ENCODE measurements around the gene SRSF12. TPM values are rescaled to one million over a fixed set of nuclear protein-coding genes. Genes with fewer than 3 reads are reported as not detected.

SRSF12 gene
- total RNA-seq (2.3 TPM), polyA plus RNA-seq (ENCODE audit: insufficient read depth, low read depth, low replicate concordance) (1.0 TPM)
- long read RNA-seq, donor 1, partial matches to known transcripts = 0 of 6 reads
- long read RNA-seq, donor 1, other reads (novel, unspliced or antisense) = 6 of 6 reads
- long read RNA-seq, donor 2, partial matches to known transcripts = 0 of 14 reads
- long read RNA-seq, donor 2, other reads (novel, unspliced or antisense) = 13 of 14 reads
- long read RNA-seq, donor 3, partial matches to known transcripts = 0 of 8 reads
- long read RNA-seq, donor 3, other reads (novel, unspliced or antisense) = 8 of 8 reads
- long read RNA-seq, donor 4 = 0 reads
- long read RNA-seq, donor 5 = 0 reads
- long read RNA-seq, donor 6 = 0 reads
- long read RNA-seq, donor 7, partial matches to known transcripts = 0 of 2 reads
- long read RNA-seq, donor 7, other reads (novel, unspliced or antisense) = 0 of 2 reads
- long read RNA-seq, donor 8, partial matches to known transcripts = 0 of 2 reads
- long read RNA-seq, donor 8, other reads (novel, unspliced or antisense) = 0 of 2 reads
- long read RNA-seq, donor 9 = 0 reads
- long read RNA-seq, donor 10, partial matches to known transcripts = 17 of 39 reads
- long read RNA-seq, donor 10, other reads (novel, unspliced or antisense) = 20 of 39 reads

GRCh38 chr6:89117211-89118108 lies at the start of gene SRSF12:
Gene SRSF12, minus strand, starts transcription at chr6:89118071. Its CDS starts 184 bp downstream, at chr6:89117887.
- H3K27ac ChIP-seq (ENCODE audit: low read depth in 2 of 2, low read length in 2 of 2) = no peak within 1 kb of the TSS
- DNase-seq = peak in 4 of 5 donors; percentile 74 to 83 (median 81)

DNA sequence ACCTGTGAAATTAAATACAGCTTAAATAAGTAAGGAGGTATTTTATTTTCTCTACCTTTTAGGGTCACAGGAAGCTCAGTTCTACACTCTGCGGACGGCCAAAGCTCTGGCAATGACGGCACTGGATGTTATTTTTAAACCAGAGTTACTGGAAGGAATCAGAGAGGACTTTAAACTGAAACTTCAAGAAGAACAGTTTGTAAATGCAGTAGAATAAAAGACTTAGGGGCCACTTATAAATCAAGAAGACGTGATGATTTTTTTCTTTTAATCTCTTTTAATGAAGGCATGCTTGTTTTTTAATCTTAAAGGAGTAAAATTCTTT lies 44.1 kb upstream of the SRSF12 start:
- Histone ChIP-seq H3K27ac (ENCODE audit: low read depth in 2 of 2, low read length in 2 of 2) (peak overlapping the region; percentile 71 to 82), H3K4me1 (ENCODE audit: control insufficient read depth in 2 of 3, insufficient read depth in 2 of 3, low read depth in 1 of 3, low read length in 3 of 3) (peaks cover 0 to 3% (median 0%) of the 10 kb centered on the region in 3 donors), H3K9ac (ENCODE audit: low read length in 3 of 3) (no peak overlapping the region), H3K27me3 (ENCODE audit: control insufficient read depth, insufficient read depth, low read length) (no peaks in the 10 kb centered on the region), H3K4me3 (ENCODE audit: low read length in 3 of 3) (no peak overlapping the region), H3K9me3 (ENCODE audit: control insufficient read depth in 2 of 3, insufficient read depth in 1 of 3, low read length in 3 of 3) (no peaks in the 10 kb centered on the region), H3K36me3 (ENCODE audit: control insufficient read depth in 2 of 3, insufficient read depth in 3 of 3, low read length in 3 of 3) (peaks cover 0 to 16% (median 0%) of the 10 kb centered on the region in 3 donors)
- FAIRE-seq (peak; percentile 66), DNase-seq (no peak)
- intact Hi-C loops (cut with DNase I) = no loop called here
- TF ChIP-seq CTCF (IDR thresholded peaks at IDR 0.05; ENCODE audit: borderline replicate concordance, extremely low read depth, insufficient read depth) = no peak

More at GRCh38 chr6:89117211-89118108, at the start of gene SRSF12:
- intact Hi-C loops (cut with DNase I) = no loop called here
- Histone ChIP-seq H3K4me3 (ENCODE audit: low read length in 3 of 3) (peak within 1 kb of the TSS; percentile 72 to 81 (median 77)), H3K36me3 (ENCODE audit: control insufficient read depth in 2 of 3, insufficient read depth in 3 of 3, low read length in 3 of 3) (no peaks in the 10 kb centered on the region), H3K4me1 (ENCODE audit: control insufficient read depth in 2 of 3, insufficient read depth in 2 of 3, low read depth in 1 of 3, low read length in 3 of 3) (peaks cover 0 to 5% (median 3%) of the 10 kb centered on the region in 3 donors), H3K9me3 (ENCODE audit: control insufficient read depth in 2 of 3, insufficient read depth in 1 of 3, low read length in 3 of 3) (no peaks in the 10 kb centered on the region), H3K27me3 (ENCODE audit: control insufficient read depth, insufficient read depth, low read length) (no peaks in the 10 kb centered on the region), H3K9ac (ENCODE audit: low read length in 3 of 3) (peak within 1 kb of the TSS; percentile 53 to 89 (median 64))
- TF ChIP-seq CTCF (IDR thresholded peaks at IDR 0.05; ENCODE audit: borderline replicate concordance, extremely low read depth, insufficient read depth) = no peak
- FAIRE-seq = no peak

- no peak overlapping the region for H3K9ac ChIP-seq (ENCODE audit: low read length in 3 of 3)
- no peaks in the 10 kb centered on the region for H3K27me3 ChIP-seq (ENCODE audit: control insufficient read depth, insufficient read depth, low read length)
- DNase-seq (no peak), FAIRE-seq (no peak)
- no peak overlapping the region for H3K4me3 ChIP-seq (ENCODE audit: low read length in 3 of 3)
- intact Hi-C loops (cut with DNase I) = no loop called here
- peaks cover 0 to 3% (median 0%) of the 10 kb centered on the region in 3 donors for H3K4me1 ChIP-seq (ENCODE audit: control insufficient read depth in 2 of 3, insufficient read depth in 2 of 3, low read depth in 1 of 3, low read length in 3 of 3)
- TF ChIP-seq CTCF (IDR thresholded peaks at IDR 0.05; ENCODE audit: borderline replicate concordance, extremely low read depth, insufficient read depth) = no peak
- H3K27ac ChIP-seq (ENCODE audit: low read depth in 2 of 2, low read length in 2 of 2) = peak overlapping the region; percentile 71 to 82
- H3K9me3 ChIP-seq (ENCODE audit: control insufficient read depth in 2 of 3, insufficient read depth in 1 of 3, low read length in 3 of 3) = no peaks in the 10 kb centered on the region
- H3K36me3 ChIP-seq (ENCODE audit: control insufficient read depth in 2 of 3, insufficient read depth in 3 of 3, low read length in 3 of 3) = peaks cover 0 to 16% (median 0%) of the 10 kb centered on the region in 3 donors
Measured at GRCh38 chr6:89161326-89162046, 43.6 kb upstream of the SRSF12 start.
